GM23338 (cell line): ENCODE results near the gene CPSF4L.

Experiments
- CREB1 ChIP-seq: fragments of 250-450 bp; sonication (Bioruptor Pico); IDR thresholded peaks from 2 replicates; pipeline ENCODE4 v1.5.0; 2020; ENCODE audit warnings: low read depth, mild to moderate bottlenecking, moderate library complexity
- CTCF ChIP-seq, 2 experiments: fragments of 200-600 bp in 1 of 2; sonication (generic) in 1 of 2; conservative IDR thresholded peaks; 2 replicates each; pipeline versions ENCODE4 v1.5.1 to v1.6.1; 2016 to 2017; ENCODE audit warnings: antibody characterized with exemption in 2 of 2, low read depth in 2 of 2, mild to moderate bottlenecking in 2 of 2, moderate library complexity in 1 of 2
- ETS1 ChIP-seq: IDR thresholded peaks from 2 replicates; pipeline ENCODE4 v1.6.1; 2016; ENCODE audit warnings: antibody characterized with exemption
- EZH2 ChIP-seq: fragments of 200-600 bp; sonication (generic); IDR thresholded peaks from one replicate; pipeline ENCODE4 v1.8.0; 2017; ENCODE audit warnings: antibody characterized with exemption, mild to moderate bottlenecking, low read depth; ENCODE audit not compliant: unreplicated experiment
- EZH2phosphoT487 ChIP-seq: fragments of 200-600 bp; sonication (generic); IDR thresholded peaks from one replicate; pipeline ENCODE4 v1.8.1; 2018; ENCODE audit warnings: antibody characterized with exemption; ENCODE audit not compliant: unreplicated experiment
- JUNB ChIP-seq: IDR thresholded peaks from one replicate; pipeline ENCODE4 v1.6.1; 2016; ENCODE audit warnings: antibody characterized with exemption; ENCODE audit not compliant: unreplicated experiment
- POLR2AphosphoS5 ChIP-seq: IDR thresholded peaks from 2 replicates; pipeline ENCODE4 v1.6.1; 2016; ENCODE audit warnings: antibody characterized with exemption, low read depth
- REST ChIP-seq: IDR thresholded peaks from one replicate; pipeline ENCODE4 v1.6.1; 2018; ENCODE audit warnings: antibody characterized with exemption; ENCODE audit not compliant: unreplicated experiment

- TF ChIP-seq POLR2AphosphoS5 (no peak), CTCF (conservative IDR thresholded peaks at IDR 0.05; ENCODE audit: low read depth in 2 of 2) (no peak), JUNB (no peak), EZH2phosphoT487 (no peak), EZH2 (no peak), CREB1 (CRISPR knock-in tag) (no peak), REST (no peak), ETS1 (no peak)
Measured at GRCh38 chr17:73311428-73311780, 49.7 kb upstream of the CPSF4L start.
